Right lobe of liver (tissue), 4 donors: ENCODE measurements around the gene EIF6.

ENCODE experiments used
- CTCF ChIP-seq, 4 donors: fragments of 200-600 bp in 3 of 4; fragments of 450-650 bp in 1 of 4; IDR thresholded peaks; one replicate each; pipeline versions ENCODE4 v1.5.1 to v1.8.0; 2016 to 2022; ENCODE audit warnings: antibody characterized with exemption in 4 of 4, mild to moderate bottlenecking in 2 of 4
- POLR2A ChIP-seq: fragments of 450-650 bp; IDR thresholded peaks from one replicate; pipeline ENCODE4 v1.6.1; 2017; ENCODE audit warnings: antibody characterized with exemption, mild to moderate bottlenecking
- donor health status: DM: no; HTN: no; CAD: no.
- donor health status: DM: no; HTN: no; CAD: no.
- donor health status: DM: no; HTN: yes; CAD: no.

- TF ChIP-seq CTCF (IDR thresholded peaks at IDR 0.05) (no peak), POLR2A (no peak)
Observed at GRCh38 chr20:35267092-35267491, 17.5 kb downstream of the EIF6 start.
